WTC11 (cell line): ENCODE results near the gene MUC3A. TPM values are rescaled to one million over a fixed set of nuclear protein-coding genes. Genes with fewer than 3 reads are reported as not detected.
A peak's percentile ranks its signal among the peaks of the same experiment; 100 is the strongest.

Experiments used
- ATAC-seq: fragments of 200-7000 bp; cut with Tn5 transposase; 2 replicates; pipeline ENCODE4 v1.10.0; 2021; ENCODE audit warnings: mild to moderate bottlenecking, moderate library complexity
- Bru-seq: library from RNA; stranded (reverse); fragments of 400-500 nt; gene quantifications from one replicate; lab custom pipeline; 2021; lab: Mats Ljungman, UMichigan
- CTCF ChIA-PET: fragments of 300-600 bp; sonication (Branson Sonifier 250); formaldehyde crosslinking; loops from one replicate; lab custom pipeline; 2021; ENCODE audit warnings: antibody characterized with exemption; lab: Charles Lee
- POLR2A ChIA-PET: fragments of 350-600 bp; sonication (Branson Sonifier 250); formaldehyde crosslinking; loops from one replicate; lab custom pipeline; 2021; ENCODE audit warnings: antibody characterized with exemption; lab: Charles Lee
- DNase-seq: peaks from one replicate; pipeline ENCODE4 v3.0.0; 2021; ENCODE audit warnings: low spot score
- H3K27ac Mint-ChIP-seq: 2 replicates; pipeline ENCODE4 v1.8.0; 2021; ENCODE audit warnings: mixed read lengths
- H3K27me3 Mint-ChIP-seq: 2 replicates; pipeline ENCODE4 v1.8.0; 2021; ENCODE audit warnings: low read depth, mild to moderate bottlenecking, moderate library complexity, mixed read lengths
- H3K36me3 Mint-ChIP-seq: 2 replicates; pipeline ENCODE4 v1.8.0; 2021; ENCODE audit warnings: mixed read lengths
- H3K4me1 Mint-ChIP-seq: 2 replicates; pipeline ENCODE4 v1.8.0; 2022; ENCODE audit warnings: mixed read lengths
- H3K4me3 Mint-ChIP-seq: 2 replicates; pipeline ENCODE4 v1.8.0; 2021; ENCODE audit warnings: mild to moderate bottlenecking, moderate library complexity, mixed read lengths
- H3K9me3 Mint-ChIP-seq: 2 replicates; pipeline ENCODE4 v1.8.0; 2021; ENCODE audit warnings: mixed read lengths
- ARID4B ChIP-seq: sonication (generic); formaldehyde crosslinking; IDR thresholded peaks from 2 replicates; pipeline ENCODE4 v1.8.0; 2023; ENCODE audit warnings: missing genetic modification reagents, mild to moderate bottlenecking, borderline replicate concordance
- ELF4 ChIP-seq: sonication (generic); formaldehyde crosslinking; IDR thresholded peaks from 2 replicates; pipeline ENCODE4 v1.8.1; 2022; ENCODE audit warnings: low read depth, mild to moderate bottlenecking, moderate library complexity, missing genetic modification reagents
- ERG ChIP-seq: fragments of 250-450 bp; sonication (Bioruptor Pico); IDR thresholded peaks from 2 replicates; pipeline ENCODE4 v1.8.0; 2021; ENCODE audit warnings: mild to moderate bottlenecking
- FOXJ3 ChIP-seq: sonication (generic); formaldehyde crosslinking; IDR thresholded peaks from 2 replicates; pipeline ENCODE4 v1.9.0; 2021; ENCODE audit warnings: missing genetic modification reagents, mild to moderate bottlenecking, borderline replicate concordance
- FOXP1 ChIP-seq: sonication (generic); formaldehyde crosslinking; IDR thresholded peaks from 2 replicates; pipeline ENCODE4 v1.8.0; 2022; ENCODE audit warnings: missing genetic modification reagents, mild to moderate bottlenecking, moderate library complexity, borderline replicate concordance
- GTF2I ChIP-seq: fragments of 250-450 bp; sonication (Bioruptor Pico); conservative IDR thresholded peaks from 2 replicates; pipeline ENCODE4 v1.4.0; 2021; ENCODE audit warnings: mild to moderate bottlenecking
- MAX ChIP-seq: sonication (generic); formaldehyde crosslinking; IDR thresholded peaks from 2 replicates; pipeline ENCODE4 v1.8.0; 2022; ENCODE audit warnings: mild to moderate bottlenecking, missing genetic modification reagents
- MXD4 ChIP-seq: fragments of 250-450 bp; sonication (Bioruptor Pico); IDR thresholded peaks from 2 replicates; pipeline ENCODE4 v1.8.0; 2021; ENCODE audit warnings: mild to moderate bottlenecking, moderate library complexity, borderline replicate concordance
- RORB ChIP-seq: fragments of 250-450 bp; sonication (Bioruptor Pico); IDR thresholded peaks from 2 replicates; pipeline ENCODE4 v1.9.0; 2021; ENCODE audit warnings: mild to moderate bottlenecking
- TP53 ChIP-seq: sonication (generic); formaldehyde crosslinking; IDR thresholded peaks from 2 replicates; pipeline ENCODE4 v1.8.1; 2023; ENCODE audit warnings: mild to moderate bottlenecking, missing genetic modification reagents
- ZBTB21 ChIP-seq: sonication (generic); formaldehyde crosslinking; IDR thresholded peaks from 2 replicates; pipeline ENCODE4 v1.8.1; 2023; ENCODE audit warnings: mild to moderate bottlenecking, missing genetic modification reagents, borderline replicate concordance
- ZBTB43 ChIP-seq: sonication (generic); formaldehyde crosslinking; IDR thresholded peaks from 2 replicates; pipeline ENCODE4 v1.8.1; 2023; ENCODE audit warnings: mild to moderate bottlenecking, missing genetic modification reagents
- ZNF219 ChIP-seq: sonication (generic); formaldehyde crosslinking; IDR thresholded peaks from 2 replicates; pipeline ENCODE4 v1.8.0; 2023; ENCODE audit warnings: missing genetic modification reagents, mild to moderate bottlenecking, borderline replicate concordance
- ZNF263 ChIP-seq: sonication (generic); formaldehyde crosslinking; IDR thresholded peaks from 2 replicates; pipeline ENCODE4 v1.8.1; 2022; ENCODE audit warnings: low read depth, mild to moderate bottlenecking, moderate library complexity, missing genetic modification reagents
- ZNF281 ChIP-seq: sonication (generic); formaldehyde crosslinking; IDR thresholded peaks from 2 replicates; pipeline ENCODE4 v1.8.0; 2023; ENCODE audit warnings: mild to moderate bottlenecking, missing genetic modification reagents
- ZNF425 ChIP-seq: fragments of 250-450 bp; sonication (Bioruptor Pico); conservative IDR thresholded peaks from 2 replicates; pipeline ENCODE4 v1.9.0; 2021; ENCODE audit warnings: mild to moderate bottlenecking
- ZNF532 ChIP-seq: fragments of 250-450 bp; sonication (Bioruptor Pico); IDR thresholded peaks from 2 replicates; pipeline ENCODE4 v1.9.0; 2021; ENCODE audit warnings: mild to moderate bottlenecking, borderline replicate concordance
- long read RNA-seq, 3 experiments: library from RNA in 1 of 3; library from capped mRNA in 1 of 3; library from polyadenylated mRNA in 1 of 3; unstranded in 2 of 3; stranded (forward) in 1 of 3; transcript quantifications; one replicate each; pipeline ENCODE4 v2.0.0, GENCODE V29; 2021
- total RNA-seq: library from RNA; stranded (reverse); gene quantifications from 3 replicates; pipeline ENCODE4 v1.2.3, GENCODE V29; 2021

The MUC3A gene
- 50.6 to 74.8 TPM (median 67.2 TPM) in 3 replicates for total RNA-seq
- percentile 59 among the genes with signal in this experiment for Bru-seq, nascent RNA
- long read RNA-seq, experiment 1, transcript MUC3A-204 (4 exons, 1,093 nt): major isoform, 134 of 155 reads
- long read RNA-seq, experiment 1, partial matches to known transcripts: 15 of 155 reads
- long read RNA-seq, experiment 1, other reads (novel, unspliced or antisense): 6 of 155 reads
- long read RNA-seq, experiment 2, transcript MUC3A-204 (4 exons, 1,093 nt): major isoform, 82 of 124 reads
- long read RNA-seq, experiment 2, partial matches to known transcripts: 37 of 124 reads
- long read RNA-seq, experiment 2, other reads (novel, unspliced or antisense): 5 of 124 reads
- long read RNA-seq, experiment 3, partial matches to known transcripts: 2 of 6 reads
- long read RNA-seq, experiment 3, other reads (novel, unspliced or antisense): 0 of 6 reads

- peak; percentile 46 for DNase-seq
- ChIA-PET CTCF (interaction anchor here (1.1 to 3.6 kb wide), 7 partner anchors 16 to 341 kb away, joined by 3 to 30 read pairs (median 5); partner anchors contain the start of genes ACHE and TRIP6), POLR2A (interaction anchor here (1.0 kb wide), 1 partner anchor 16 kb away, joined by 3 read pairs; no protein-coding TSS in a partner anchor)
- Mint-ChIP-seq H3K27ac (no peak within 1 kb of the TSS), H3K27me3 (no peaks in the 10 kb centered on the region; the same call in 1 of the 2 replicates), H3K4me1 (peaks cover 40% of the 10 kb centered on the region), H3K4me3 (peak within 1 kb of the TSS; percentile 18; the same call in 1 of the 2 replicates), H3K9me3 (peaks cover 5% of the 10 kb centered on the region), H3K36me3 (peaks cover 5% of the 10 kb centered on the region)
- ATAC-seq: peak; percentile 25
- TF ChIP-seq ZBTB21: no peak
- TF ChIP-seq ARID4B (CRISPR knock-in tag): 0 out of 2 replicates have a peak, but pooled peaks have one; percentile 37
- TF ChIP-seq GTF2I: no peak
- TF ChIP-seq ZNF219: no peak
- no peak for TF ChIP-seq ELF4
- TF ChIP-seq ERG (CRISPR knock-in tag): no peak
- no peak for TF ChIP-seq RORB (CRISPR knock-in tag)
- TF ChIP-seq ZNF532 (CRISPR knock-in tag): no peak
- no peak for TF ChIP-seq FOXP1 (CRISPR knock-in tag)
- no peak for TF ChIP-seq ZNF281
- TF ChIP-seq MAX (CRISPR knock-in tag): peak; percentile 46; the same call in 1 of the 2 replicates
- TF ChIP-seq MXD4 (CRISPR knock-in tag): no peak
- TF ChIP-seq ZNF263 (CRISPR knock-in tag): no peak
- TF ChIP-seq TP53 (CRISPR knock-in tag): no peak
- TF ChIP-seq ZBTB43 (CRISPR knock-in tag): no peak
- no peak for TF ChIP-seq ZNF425 (CRISPR knock-in tag)
- no peak for TF ChIP-seq FOXJ3
Measured at GRCh38 chr7:100949227-100949932, at the start of gene MUC3A. Gene MUC3A (plus strand): TSS chr7:100949534. CDS start chr7:100949625, 91 bp downstream.
